DMS114 treated with DMSO at 0.1 percent for 48 hours (cell line): ENCODE results near the gene PYGM.

Source experiments
- DNase-seq: peaks from one replicate; lab custom pipeline; 2025; ENCODE audit not compliant: unreplicated experiment; lab: John Stamatoyannopoulos, UW

PYGM gene

DNA sequence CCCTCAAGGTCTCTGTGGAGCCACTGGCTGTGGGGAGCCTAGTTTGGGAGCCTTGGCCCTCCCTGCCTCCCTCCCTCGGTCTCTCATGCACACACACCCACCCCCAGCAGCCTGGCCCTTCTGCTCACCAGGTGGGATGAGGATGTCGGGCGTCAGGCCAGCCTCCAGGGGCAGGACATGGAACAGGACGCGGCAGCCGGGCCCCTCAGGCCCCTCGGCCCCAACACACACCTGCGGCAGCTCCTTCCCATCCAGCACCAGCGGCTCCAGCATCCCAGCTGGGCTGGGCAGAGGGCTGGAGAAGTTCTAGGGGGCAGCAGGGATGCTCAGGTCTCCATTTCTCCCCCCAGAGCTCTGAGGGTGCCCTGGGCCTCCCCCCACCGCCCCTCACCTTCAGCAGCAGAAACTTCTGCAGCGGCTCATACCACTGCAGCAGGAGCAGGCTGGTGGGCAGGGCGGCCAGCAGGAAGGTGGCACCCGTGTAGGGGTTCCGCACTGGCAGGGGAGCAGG lies 32.1 kb upstream of the PYGM start:
- no peak for DNase-seq

DNA sequence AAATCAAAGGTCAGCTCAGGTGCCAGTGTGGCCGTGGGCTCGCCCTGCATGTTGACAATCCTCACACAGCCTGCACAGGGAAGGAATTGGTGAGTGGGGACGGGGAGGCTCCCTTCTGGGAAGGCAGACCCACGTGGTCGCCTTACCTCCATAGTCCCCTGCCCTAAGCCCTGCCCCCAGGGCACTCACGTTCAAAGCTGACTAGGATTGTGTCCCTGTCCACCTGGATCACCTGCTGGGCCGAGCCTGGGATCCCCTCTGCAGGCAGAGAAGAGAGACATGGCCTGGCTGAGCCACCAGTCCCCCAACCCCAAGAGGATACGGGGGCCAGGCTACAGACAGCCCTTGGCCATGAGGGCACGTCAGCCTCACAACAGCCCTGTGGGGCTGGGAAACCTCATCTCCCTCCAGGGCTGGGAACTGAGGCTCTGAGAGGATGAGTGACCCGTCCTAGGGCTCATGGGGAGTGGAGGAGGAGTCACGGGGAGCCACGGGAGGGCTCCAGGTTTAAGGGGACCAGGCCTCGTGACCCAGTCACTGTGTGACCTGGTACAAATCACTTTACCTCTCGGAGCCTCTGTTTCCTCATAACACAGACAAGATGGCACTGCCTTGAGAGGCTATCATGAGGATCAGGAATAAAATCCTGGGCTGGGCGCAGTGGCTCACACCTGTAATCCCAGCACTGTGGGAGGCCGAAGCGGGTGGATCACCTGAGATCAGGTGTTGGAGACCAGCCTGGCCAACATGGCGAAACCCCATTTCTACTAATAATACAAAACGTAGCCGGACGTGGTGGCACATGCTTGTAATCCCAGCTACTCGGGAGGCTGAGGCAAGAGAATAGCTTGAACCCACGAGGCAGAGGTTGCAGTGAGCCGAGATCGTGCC lies 30.7 kb upstream of the PYGM start:
- DNase-seq = no peak

DNA sequence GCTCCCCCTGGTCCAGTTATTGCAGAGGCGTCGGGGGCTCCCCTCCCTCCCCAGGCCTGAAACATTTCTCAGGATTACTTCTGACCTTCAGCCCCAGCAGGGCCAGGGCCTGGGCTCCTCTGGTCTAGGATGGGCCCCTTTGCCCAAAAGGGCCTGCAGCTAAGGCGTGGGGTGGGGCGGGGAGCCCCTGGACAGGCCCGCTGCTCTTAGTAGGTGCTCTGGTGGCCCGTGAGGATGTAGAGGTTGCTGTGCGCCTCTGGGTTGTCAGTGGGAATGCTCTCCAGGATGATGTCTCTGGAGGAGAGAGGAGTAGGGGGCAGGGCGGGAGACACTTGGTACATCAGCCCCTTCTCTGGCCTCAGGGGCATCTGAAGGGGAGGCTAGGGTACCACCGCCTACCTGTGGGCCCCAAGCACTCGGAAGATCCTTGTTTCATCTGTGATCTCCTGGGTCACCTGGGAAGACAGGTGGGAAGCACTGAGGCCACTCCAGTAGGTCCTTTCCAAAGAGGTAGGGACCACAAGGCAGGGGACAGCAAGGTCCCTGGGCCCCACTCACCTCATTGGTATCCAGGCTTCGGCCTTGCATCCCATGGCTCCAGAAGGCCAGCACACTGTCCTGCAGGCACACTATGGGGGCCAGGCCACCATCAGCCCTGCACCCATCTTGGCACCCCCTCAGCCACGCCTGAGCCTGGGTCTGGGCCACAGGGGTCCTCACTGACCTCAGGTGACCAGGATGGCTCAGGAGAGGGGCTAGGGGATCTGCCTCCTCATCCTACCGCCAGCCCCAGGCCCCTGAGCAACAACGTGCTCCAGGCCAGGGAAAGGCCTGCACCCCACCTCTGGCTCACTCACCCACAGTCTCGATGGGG lies 29.8 kb upstream of the PYGM start:
- DNase-seq = no peak

DNA sequence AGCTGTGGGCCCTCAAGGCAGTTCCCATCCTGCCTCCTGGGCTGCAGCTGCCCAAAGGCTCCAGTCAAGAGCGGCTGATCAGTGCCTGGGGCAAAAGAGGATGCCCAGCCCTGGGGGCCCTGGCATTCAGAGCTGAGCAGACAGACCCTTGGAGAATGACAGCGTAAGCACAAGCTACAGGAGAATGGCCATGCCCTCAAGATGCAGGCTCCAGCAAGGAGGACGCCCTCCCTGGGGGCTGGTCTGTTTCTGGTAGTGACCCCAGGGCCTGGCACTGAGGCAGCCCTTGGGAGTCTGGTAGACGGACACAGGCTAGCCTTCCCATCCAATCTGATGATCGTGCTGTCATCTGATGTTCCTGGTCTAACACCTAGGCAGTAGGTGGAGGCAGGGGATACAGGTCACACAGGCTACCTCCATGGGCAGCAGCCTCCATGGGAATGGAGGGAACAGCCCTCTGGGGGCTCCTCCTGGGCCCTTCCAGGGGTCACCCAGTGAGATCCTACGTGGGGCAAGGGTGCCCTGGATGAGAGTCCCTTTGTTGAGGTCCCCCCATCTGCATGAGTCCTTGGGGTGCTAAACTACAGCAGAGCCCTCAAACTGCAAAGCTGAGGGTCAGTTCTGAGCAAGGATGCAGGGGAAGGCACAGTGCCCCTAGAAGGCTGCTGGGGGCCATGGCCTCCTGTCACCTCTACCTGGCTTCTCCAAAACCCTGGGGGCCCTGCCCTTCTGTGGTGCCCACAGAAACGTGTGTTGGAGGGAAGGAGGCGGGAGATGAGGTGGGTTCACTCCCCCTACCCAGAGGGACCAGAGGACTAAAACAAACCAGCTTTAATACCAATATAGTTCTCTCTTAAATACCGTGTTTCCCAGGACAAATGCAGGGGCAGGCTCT lies 28.8 kb upstream of the PYGM start:
- no peak for DNase-seq

DNA sequence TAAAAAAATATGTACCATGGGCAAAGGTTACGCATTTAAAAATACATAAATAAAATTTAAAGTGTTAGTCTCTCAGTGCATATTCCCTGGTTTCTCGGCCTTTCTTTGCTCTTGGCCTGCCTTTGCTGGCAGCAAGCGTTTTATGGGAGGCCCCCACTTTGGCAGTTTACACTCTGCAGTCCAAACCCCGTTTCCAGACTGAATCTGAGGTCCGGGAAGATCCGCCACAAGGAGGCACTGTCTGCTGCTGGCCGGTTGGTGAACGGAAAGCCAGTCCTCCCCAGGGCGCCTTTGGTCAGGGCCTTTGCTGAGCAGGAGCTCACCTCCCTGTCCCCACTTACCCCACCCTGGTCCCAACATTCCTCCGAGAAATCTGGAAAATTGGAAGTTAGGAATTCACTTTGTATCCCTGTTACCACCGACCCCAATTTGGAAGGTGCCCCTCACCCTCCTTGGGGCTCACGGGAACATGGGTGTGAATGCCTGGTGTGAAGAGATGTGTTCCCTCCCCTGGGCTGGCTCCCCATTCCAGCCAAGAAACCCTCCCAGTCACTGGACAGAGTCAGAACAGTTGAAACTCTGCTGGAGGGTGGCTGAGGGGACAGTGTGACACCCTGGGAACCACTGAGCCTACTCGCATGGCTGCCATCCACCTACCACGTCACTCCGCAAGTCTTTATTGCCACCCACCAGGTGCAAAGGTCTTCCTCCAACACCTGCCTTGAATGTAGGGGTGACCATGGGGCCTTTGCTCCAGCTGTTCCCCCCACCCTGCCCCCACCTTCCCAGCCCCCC lies 27.9 kb upstream of the PYGM start:
- no peak for DNase-seq

DNA sequence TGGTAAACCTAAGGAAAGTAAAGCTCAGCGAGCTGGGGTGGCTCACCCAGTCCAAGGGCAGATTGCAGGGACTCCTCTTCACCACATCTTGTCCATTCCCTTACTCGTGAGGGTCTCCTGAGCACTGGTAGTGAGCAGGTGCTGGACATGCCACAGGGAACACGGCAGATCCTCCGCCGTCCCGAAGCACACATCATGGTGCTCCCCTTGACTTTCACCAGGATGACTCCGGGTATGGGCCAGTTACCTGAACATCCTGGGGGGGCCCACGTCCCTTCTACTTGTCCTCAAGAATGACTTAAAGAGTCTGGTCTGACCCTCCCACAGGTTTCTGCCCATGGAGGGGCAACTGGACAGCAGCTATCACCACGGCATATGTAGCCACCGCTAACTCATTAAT lies 26.5 kb upstream of the PYGM start:
- DNase-seq = no peak

DNA sequence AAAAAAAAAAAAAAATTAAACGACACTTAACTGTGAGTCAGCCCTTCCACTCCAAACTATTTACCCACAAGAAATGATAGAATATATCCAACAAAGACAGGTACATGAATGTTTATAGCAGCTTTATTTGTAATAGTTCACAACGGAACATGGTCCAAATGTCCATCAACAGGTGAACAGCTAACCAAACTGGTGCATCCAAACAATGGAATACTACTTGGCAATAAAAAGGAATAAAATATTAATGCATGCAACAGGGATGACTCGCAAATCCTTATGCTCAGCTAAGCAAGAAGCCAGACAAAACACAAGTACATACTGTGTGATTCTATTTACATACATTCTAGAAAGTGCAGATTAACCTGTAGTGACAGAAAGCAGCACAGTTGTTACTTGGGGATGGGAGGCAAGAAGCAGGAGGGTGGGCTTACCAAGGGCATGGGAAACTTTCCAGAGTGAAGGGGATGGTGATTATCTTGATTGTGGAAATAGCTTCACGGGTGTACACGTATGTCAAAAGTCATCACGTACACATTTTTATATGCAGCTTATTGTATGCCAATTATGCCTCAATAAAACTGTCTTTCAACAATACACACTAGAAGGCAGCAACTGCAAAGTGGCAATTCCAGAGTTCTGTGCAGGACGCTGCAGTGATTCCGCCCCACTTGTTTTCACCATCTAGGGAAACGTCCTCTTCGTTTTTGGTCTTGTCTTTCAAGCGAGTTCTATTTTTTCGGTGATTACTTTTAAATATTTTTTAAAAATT lies 25.2 kb upstream of the PYGM start:
- DNase-seq = no peak

DNA sequence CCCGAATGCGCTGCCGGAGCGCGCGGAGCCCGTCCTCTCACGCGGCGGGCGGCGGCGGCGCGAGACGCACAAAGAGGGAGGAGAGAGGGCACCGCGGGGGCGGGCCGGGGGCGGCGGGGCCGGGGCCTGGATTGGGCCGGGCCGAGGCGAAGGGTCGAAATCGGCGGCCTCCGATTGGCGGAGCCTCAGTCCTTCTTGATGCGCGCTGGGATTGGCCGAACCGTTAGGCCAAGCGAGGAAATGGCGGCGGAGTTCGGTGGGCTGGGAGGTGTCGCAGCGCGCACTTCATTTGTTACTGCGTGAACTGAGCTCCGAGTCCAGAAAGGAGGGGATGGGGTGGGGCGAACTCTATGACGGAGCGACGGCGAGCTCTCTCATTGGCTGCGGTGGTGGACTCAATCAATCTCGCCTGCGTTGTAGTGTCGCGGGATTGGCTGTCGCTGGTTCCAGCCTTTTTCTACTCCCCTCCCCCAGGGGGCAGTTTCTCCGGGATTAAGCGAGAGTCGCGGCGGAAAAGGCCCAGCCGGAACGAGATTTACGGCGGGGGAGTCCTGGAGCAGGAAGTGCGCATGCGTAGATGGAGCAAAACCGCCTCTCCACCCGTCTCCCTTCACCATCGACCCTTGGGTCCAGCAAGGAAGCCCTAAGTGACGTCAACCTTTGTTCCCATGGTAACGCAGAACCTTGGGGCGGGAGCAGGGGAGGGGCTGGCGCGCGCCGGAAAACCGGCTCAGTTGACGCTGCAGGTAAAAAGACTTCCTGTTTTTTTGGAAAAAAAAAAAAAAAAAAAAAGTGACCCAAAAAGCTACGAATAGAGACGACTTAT lies 18.9 kb upstream of the PYGM start, which contains the start of gene SF1:
Gene SF1, minus strand, starts transcription at position 70 of the 826 bp plus-strand sequence. CDS start 150 bp downstream, outside the sequence.
- peak; percentile 100 for DNase-seq

DNA sequence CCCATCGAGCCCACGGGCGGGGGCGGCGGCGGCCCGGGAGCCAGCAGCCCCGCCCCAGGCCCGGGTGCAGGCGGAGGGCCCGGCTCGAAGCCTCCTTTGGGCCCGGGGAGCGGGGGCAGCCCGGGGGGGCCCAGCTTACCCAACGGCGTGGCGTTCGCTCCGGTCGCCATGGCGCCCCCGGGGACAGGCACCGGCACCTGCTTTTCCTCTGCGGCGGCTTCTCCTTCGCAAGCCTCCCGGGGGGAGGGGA lies 18.4 kb upstream of the PYGM start:
- DNase-seq = no peak

DNA sequence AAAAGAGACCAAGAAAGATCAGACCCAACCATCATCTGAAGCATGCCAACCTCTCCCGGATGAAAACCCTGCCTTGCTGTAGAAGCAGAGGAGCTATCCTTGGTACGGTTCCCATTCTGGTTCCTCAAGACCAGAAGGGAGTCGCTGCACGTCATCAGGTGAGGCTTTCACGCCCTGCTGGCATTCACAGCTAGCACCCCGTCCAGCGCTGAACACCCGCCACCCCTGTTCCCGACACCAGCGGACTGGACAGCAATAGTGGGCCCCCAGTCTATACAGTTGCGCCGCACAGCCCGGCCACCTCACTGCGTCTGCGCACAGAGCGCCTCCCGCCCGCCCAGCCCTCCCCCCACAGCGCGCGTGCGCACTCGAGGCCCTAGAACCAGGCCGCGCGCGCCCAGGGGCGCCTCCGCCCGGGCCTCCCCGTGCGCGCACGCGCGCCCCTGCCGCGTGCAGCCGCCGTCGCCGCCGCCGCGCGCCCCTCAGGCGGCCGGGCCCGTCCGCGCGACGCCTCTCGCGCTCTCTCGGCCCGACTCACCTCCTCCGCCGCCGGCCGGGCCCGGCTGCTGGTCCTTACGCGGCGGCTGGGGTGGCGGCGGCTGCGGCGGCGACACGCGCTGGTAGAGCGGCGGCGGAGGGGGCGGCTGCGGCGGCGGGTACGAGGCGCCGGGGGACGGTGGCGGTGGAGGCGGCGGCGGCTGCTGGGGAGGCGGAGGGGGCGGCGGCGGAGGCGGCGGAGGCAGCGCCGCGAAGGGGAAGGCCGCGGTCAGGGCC lies 17.9 kb upstream of the PYGM start:
- peak; percentile 50 for DNase-seq

DNA sequence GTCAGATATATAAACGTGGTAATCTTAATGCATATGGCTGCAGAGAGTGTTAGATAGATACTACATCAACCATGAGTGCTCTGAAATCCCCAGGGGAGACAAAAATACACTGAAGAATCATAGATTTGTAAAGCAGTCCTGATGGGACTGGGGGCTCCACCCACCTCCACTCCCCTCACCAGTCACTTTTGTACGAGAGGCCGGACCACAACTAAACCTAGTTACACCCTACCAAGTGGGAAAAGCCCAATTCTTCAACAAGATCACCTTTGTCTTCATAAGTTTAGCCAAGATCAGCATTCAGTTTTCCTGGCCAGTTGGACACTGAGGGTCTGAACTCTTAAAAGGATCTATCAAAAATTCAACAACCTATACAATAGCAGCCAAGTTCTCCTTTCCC lies 17.1 kb upstream of the PYGM start:
- no peak for DNase-seq

DNA sequence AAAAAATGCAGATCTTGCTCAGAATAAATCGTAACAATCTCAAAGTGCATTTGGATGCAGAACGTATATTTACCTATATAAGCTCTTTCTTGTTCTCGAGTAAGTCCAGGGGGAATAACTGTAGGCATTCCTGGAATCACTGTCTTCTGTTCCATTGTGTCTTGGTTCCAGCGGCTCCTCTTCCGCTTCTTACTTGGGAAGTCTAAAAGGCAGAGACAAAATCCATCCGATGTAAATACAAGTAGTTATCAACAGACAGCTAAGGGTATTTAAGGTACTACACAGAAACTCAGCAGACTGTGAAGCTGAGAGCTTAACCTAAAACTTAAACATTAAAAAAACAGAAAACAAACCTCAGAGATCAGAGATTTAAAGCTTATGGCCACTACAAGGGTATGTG lies 16.7 kb upstream of the PYGM start:
- DNase-seq = no peak

DNA sequence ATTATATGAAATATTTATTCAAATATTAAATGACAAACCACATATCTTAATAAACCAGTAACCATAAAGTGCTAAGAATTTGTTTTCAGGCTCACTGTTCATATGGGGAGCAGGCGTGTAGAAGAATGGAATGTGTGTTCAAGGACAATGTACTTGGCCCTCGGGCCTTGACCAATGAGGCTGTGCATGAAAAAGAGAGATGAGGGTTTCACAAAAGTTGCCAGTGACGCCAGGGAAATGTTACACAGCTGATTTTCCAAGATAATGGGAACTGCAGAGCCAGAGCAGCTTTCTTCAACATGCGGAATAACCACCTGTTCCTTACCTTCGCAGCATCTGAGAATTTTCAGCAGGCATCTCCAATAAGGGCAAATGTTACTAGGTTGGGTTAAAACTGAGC lies 14.4 kb upstream of the PYGM start:
- no peak for DNase-seq

DNA sequence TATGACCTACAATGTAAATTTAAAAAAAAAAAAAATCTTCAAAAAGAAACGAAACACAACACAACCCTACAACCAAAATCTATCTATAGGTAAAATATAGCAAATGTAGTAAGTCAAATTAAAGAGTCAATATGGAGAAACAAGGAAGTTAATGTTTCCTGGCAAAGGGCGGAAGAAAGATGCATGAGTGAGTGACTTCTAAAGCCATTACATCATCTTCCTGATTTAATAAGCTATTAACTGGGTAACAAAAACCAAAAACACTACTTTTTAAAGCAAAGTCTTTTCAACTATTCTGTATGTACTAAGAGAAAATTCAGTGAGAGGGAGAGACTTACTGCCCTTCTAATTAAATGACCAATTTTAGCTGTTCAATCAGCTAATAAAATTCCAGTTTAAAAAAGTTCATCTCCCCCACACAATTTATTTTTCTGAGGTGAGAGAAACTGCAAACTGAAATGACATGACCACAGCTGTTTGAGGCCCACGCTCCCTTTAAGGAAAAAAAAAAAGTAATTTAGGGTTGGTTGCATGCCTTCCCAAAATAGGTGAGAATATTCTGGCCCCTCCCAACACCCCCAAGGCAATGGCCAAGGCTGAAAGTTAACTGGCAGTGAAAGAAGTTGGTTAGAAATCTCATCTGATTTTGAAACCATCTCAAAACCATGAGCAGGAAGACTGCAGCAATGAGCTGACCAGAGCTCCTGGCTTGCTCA lies 12.7 kb upstream of the PYGM start:
- DNase-seq = no peak

DNA sequence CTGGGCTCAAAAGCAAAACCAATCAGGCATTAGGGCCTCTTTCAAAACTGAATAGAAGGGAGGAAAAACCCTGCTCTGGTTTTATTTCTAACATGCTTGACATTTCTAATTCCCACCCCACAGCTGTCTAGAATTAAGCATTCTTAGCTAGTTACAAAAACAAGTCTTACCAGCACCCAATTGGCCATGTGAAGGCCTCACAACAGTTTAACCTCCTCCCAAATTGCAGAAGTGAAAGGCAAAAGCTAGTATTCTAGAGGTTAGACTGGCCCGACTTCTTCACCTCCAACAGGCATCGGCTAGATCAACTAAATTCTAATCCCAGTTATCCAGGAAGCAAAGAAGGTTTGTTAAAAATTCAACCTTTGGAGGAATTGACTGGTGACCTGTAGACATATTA lies 12.1 kb upstream of the PYGM start:
- DNase-seq = no peak

DNA sequence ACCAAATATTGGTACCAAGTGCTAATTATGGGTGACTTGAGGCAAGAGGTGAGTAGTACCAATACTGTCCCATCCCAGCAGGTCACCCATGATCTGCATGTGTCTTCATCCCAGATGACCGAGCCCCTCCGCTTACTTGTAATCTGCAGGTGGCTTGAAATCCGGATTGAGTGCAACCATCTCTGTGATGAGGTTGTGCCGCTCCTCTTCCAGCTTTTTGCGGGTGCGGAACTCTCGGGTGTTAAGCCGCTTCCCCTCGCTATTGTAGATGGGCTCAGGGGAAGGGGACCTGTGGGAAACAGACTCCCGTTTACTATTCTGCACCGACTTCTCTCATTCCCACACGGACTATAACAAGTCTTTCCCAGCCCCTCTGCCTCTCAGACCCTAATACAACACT lies 10.3 kb upstream of the PYGM start:
- no peak for DNase-seq

DNA sequence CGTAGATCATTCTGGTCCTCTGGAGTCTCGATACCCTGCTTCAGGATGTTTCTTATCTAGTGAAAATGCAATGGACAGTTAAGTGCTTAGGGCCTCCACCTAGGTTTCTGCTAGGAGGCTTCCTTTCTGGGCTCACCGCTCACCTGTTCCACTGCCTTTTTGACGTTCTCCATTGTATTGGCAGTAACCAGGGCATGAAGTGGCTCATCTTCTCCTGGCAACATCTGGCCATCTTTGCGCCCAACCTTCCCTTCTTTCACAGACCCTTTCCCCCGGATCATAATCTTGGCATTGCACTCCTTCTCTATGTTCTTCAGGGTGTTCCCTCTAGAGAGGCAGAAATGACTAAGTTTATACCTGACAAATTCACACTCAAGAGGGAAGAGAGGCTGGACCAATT lies 9.5 kb upstream of the PYGM start:
- no peak for DNase-seq
